ENCODE data around the gene BBS1. TPM values are rescaled to one million over a fixed set of nuclear protein-coding genes. Genes with fewer than 3 reads are reported as not detected.
"Not testable (repeated sequence)": the region's sequence is repeated elsewhere in the genome, so short reads cannot be mapped to it uniquely, and the experiment has no call there.

Gene BBS1
- total RNA-seq, 3 donors from 2014 or later: 13.1 to 13.8 (median 13.6) TPM

DNA sequence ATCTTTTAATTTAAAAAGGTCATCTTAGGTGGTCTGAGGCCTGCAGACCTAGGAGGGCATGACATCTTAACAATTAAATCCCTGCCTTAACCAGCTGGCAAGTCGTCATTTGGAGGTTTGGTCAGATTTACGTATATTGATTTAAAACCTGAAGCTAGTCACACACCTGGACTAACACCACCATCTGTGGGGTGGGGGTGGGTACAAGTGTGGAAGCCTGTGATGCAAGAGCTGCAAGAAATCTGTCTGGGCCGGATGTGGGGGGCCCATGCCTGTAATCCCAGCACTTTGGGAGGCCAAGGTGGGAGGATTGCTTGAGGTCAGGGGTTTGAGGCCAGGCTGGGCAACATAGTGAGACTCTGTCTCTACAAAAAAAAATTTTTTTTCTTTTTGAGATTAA, 70.8 kb downstream of the BBS1 start:
- ATAC-seq (no peak), DNase-seq (no peak)
- Mint-ChIP-seq H3K4me1 (ENCODE audit: low read depth) (peaks cover 13% of the 10 kb centered on the region), H3K9me3 (peaks cover 11% of the 10 kb centered on the region), H3K36me3 (ENCODE audit: insufficient read depth) (no peaks in the 10 kb centered on the region), H3K4me3 (no peak overlapping the region), H3K27me3 (ENCODE audit: low read depth) (peaks cover under 1% of the 10 kb centered on the region)

DNA sequence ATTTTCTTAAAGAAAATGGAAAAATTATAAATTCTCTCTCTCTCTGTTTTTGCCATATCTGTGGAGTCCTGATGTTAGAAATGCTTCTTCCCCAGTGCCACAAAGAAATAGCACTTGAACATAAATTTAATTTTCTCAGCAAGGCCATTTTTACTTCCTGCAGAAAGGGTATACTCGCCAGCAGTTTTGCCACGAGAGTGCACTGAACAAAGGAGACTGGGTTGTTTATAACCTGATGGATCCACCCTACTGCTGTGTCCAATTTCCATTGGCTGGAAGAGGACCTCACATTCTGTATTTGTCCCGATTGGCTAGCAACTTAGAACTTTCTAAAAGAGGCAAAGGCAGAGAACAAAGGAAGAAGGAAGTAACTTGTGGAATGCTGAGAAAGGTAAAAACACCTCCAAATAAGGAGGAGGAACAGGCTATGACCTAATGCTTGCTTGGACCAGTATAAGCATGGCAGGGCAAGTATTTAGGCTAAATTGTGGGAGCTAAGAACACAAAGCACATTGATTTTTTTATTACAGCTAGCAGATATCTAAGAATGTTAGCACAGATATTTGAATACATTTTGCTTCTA, 72.2 kb downstream of the BBS1 start:
- H3K9me3 Mint-ChIP-seq: peaks cover 11% of the 10 kb centered on the region
- not testable (repeated sequence) for ATAC-seq; H3K27me3 Mint-ChIP-seq (ENCODE audit: low read depth); H3K36me3 Mint-ChIP-seq (ENCODE audit: insufficient read depth); H3K4me3 Mint-ChIP-seq; DNase-seq
- H3K4me1 Mint-ChIP-seq (ENCODE audit: low read depth): peaks cover 13% of the 10 kb centered on the region

Other genes with a start within 250 kb of the BBS1 start
- gene RAB1B, start 242.0 kb upstream of the BBS1 start, total RNA-seq: 100 to 1,000 TPM; 118 to 125 (median 120) TPM
- gene CNIH2, start 232.5 kb upstream of the BBS1 start, total RNA-seq: 1 to 10 TPM; 1.4 to 1.8 (median 1.7) TPM
- 100 to 1,000 TPM; 154 to 170 (median 159) TPM for gene YIF1A, start 221.5 kb upstream of the BBS1 start, total RNA-seq
- under 1 TPM in 1 of 3 donors, not detected in 2; 0.11 TPM for gene TMEM151A, start 218.7 kb upstream of the BBS1 start, total RNA-seq
- gene CD248, start 193.6 kb upstream of the BBS1 start, total RNA-seq: 1 to 10 TPM in 1 of 3 donors, under 1 TPM in 2; 0.65 to 1.5 (median 0.82) TPM
- 1 to 10 TPM; 1.4 to 2.2 (median 1.7) TPM for gene RIN1, start 174.2 kb upstream of the BBS1 start, total RNA-seq
- 100 to 1,000 TPM in 1 of 3 donors, 10 to 100 TPM in 2; 91.1 to 105 (median 94.9) TPM for gene BRMS1, start 165.5 kb upstream of the BBS1 start, total RNA-seq
- gene B4GAT1, start 163.0 kb upstream of the BBS1 start, total RNA-seq: 10 to 100 TPM in 1 of 3 donors, 1 to 10 TPM in 2; 6.4 to 10.3 (median 8.0) TPM
- gene SLC29A2, start 138.9 kb upstream of the BBS1 start, total RNA-seq: 10 to 100 TPM; 10.5 to 15.7 (median 11.4) TPM
- gene NPAS4, start 89.6 kb upstream of the BBS1 start, total RNA-seq: not detected
- gene MRPL11, start 71.8 kb upstream of the BBS1 start, total RNA-seq: 100 to 1,000 TPM; 124 to 141 (median 129) TPM
- gene PELI3, start 43.7 kb upstream of the BBS1 start, total RNA-seq: 1 to 10 TPM; 4.9 to 8.5 (median 7.8) TPM
- 100 to 1,000 TPM; 123 to 142 (median 132) TPM for gene DPP3, start 30.2 kb upstream of the BBS1 start, total RNA-seq
- gene ZDHHC24, start 35.4 kb downstream of the BBS1 start, total RNA-seq: 1 to 10 TPM; 6.3 to 7.3 (median 6.4) TPM
- gene ACTN3, start 36.3 kb downstream of the BBS1 start, total RNA-seq: under 1 TPM in 2 of 3 donors, not detected in 1; 0.08 to 0.18 TPM
- gene CTSF, start 58.0 kb downstream of the BBS1 start, total RNA-seq: under 1 TPM; 0.33 to 0.89 (median 0.63) TPM
- gene CCDC87, start 82.4 kb downstream of the BBS1 start, total RNA-seq: under 1 TPM; 0.08 to 0.16 (median 0.13) TPM
- 10 to 100 TPM; 24.5 to 25.3 (median 25.1) TPM for gene CCS, start 82.5 kb downstream of the BBS1 start, total RNA-seq
- 100 to 1,000 TPM; 201 to 223 (median 206) TPM for gene RBM14, start 106.0 kb downstream of the BBS1 start, total RNA-seq
- 100 to 1,000 TPM; 135 to 150 (median 138) TPM for gene RBM4, start 128.1 kb downstream of the BBS1 start, total RNA-seq
- gene RBM4B, start 167.3 kb downstream of the BBS1 start, total RNA-seq: 10 to 100 TPM in 2 of 3 donors, 1 to 10 TPM in 1; 9.0 to 14.9 (median 12.5) TPM
- gene SPTBN2, start 218.6 kb downstream of the BBS1 start, total RNA-seq: under 1 TPM; 0.81 to 0.92 (median 0.82) TPM

All from activated T-cell treated with anti-CD3 and anti-CD28 coated beads, Interleukin-2, amount 50 U/mL, for 4 hours (primary cell).